Osteoblast (primary cell): ENCODE data around the gene C1R. TPM values are rescaled to one million over a fixed set of nuclear protein-coding genes. Genes with fewer than 3 reads are reported as not detected.

Source experiments
- DNase-seq: peaks from one replicate; pipeline ENCODE4 v3.0.0; 2011; ENCODE audit warnings: low spot score, mixed read lengths; ENCODE audit not compliant: insufficient read length; ENCODE audit errors: missing footprints
- H2AFZ ChIP-seq: 2 replicates; pipeline ENCODE4 v1.6.0; 2011; ENCODE audit warnings: mild to moderate bottlenecking, low read length
- H3K27ac ChIP-seq: 2 replicates; pipeline ENCODE4 v1.5.1; 2011; ENCODE audit warnings: mild to moderate bottlenecking, low read depth, low read length, moderate library complexity
- H3K27me3 ChIP-seq: 2 replicates; pipeline ENCODE4 v1.6.0; 2012; ENCODE audit warnings: mild to moderate bottlenecking, control low read depth, inconsistent platforms, low read length, moderate library complexity; ENCODE audit not compliant: insufficient read depth
- H3K36me3 ChIP-seq: 2 replicates; pipeline ENCODE4 v1.5.1; 2011; ENCODE audit warnings: mild to moderate bottlenecking, low read length, control low read depth, moderate library complexity; ENCODE audit not compliant: insufficient read depth
- H3K4me1 ChIP-seq: 2 replicates; pipeline ENCODE4 v1.5.1; 2011; ENCODE audit warnings: mild to moderate bottlenecking, low read length, control low read depth, moderate library complexity; ENCODE audit not compliant: insufficient read depth
- H3K4me2 ChIP-seq: 2 replicates; pipeline ENCODE4 v1.6.0; 2011; ENCODE audit warnings: mild to moderate bottlenecking, low read length; ENCODE audit not compliant: insufficient read depth
- H3K4me3 ChIP-seq: fragments of 200-600 bp; sonication (generic); 3 replicates; pipeline ENCODE4 v1.5.1; 2012; ENCODE audit warnings: mild to moderate bottlenecking, low read length, inconsistent platforms; ENCODE audit not compliant: insufficient read depth
- H3K79me2 ChIP-seq: 2 replicates; pipeline ENCODE4 v1.6.0; 2012; ENCODE audit warnings: mild to moderate bottlenecking, low read length, control low read depth, inconsistent platforms; ENCODE audit not compliant: insufficient read depth
- H3K9me3 ChIP-seq: 2 replicates; pipeline ENCODE4 v1.5.1; 2011; ENCODE audit warnings: low read depth, low read length, control low read depth
- H4K20me1 ChIP-seq: 2 replicates; pipeline ENCODE4 v1.6.0; 2012; ENCODE audit warnings: mild to moderate bottlenecking, low read length, control low read depth; ENCODE audit not compliant: insufficient read depth
- CTCF ChIP-seq: IDR thresholded peaks from 2 replicates; pipeline ENCODE4 v1.5.1; 2011; ENCODE audit warnings: mild to moderate bottlenecking, low read depth, low read length, moderate library complexity; ENCODE audit errors: extremely low read depth
- total RNA-seq: library from RNA; depleted of rRNA; stranded (reverse); fragments of >200 nt; gene quantifications from 2 replicates; pipeline ENCODE4 v1.2.3, GENCODE V29; 2012

Gene C1R
- total RNA-seq, 1 donor = 330 TPM

GRCh38 chr12:7114851-7115250 is 22.6 kb upstream of the C1R start:
- no peak overlapping the region for H3K4me3 ChIP-seq
- no peak overlapping the region for H2AFZ ChIP-seq
- no peaks in the 10 kb centered on the region for H3K79me2 ChIP-seq
- H3K4me1 ChIP-seq = no peaks in the 10 kb centered on the region
- H3K36me3 ChIP-seq = peaks cover 5% of the 10 kb centered on the region
- no peak for DNase-seq
- no peaks in the 10 kb centered on the region for H4K20me1 ChIP-seq
- no peaks in the 10 kb centered on the region for H3K27me3 ChIP-seq
- no peak overlapping the region for H3K4me2 ChIP-seq
- H3K9me3 ChIP-seq = no peaks in the 10 kb centered on the region
- H3K27ac ChIP-seq = no peak overlapping the region
- TF ChIP-seq CTCF = no peak

GRCh38 chr12:7114008-7114407 is 21.8 kb upstream of the C1R start:
- no peak overlapping the region for H2AFZ ChIP-seq
- DNase-seq = no peak
- H4K20me1 ChIP-seq = no peaks in the 10 kb centered on the region
- H3K27me3 ChIP-seq = no peaks in the 10 kb centered on the region
- H3K9me3 ChIP-seq = no peaks in the 10 kb centered on the region
- peaks cover 4% of the 10 kb centered on the region for H3K4me1 ChIP-seq
- no peak overlapping the region for H3K4me2 ChIP-seq
- H3K27ac ChIP-seq = no peak overlapping the region
- TF ChIP-seq CTCF = no peak
- H3K79me2 ChIP-seq = peaks cover 3% of the 10 kb centered on the region
- H3K36me3 ChIP-seq = peaks cover 5% of the 10 kb centered on the region
- H3K4me3 ChIP-seq = no peak overlapping the region

DNA sequence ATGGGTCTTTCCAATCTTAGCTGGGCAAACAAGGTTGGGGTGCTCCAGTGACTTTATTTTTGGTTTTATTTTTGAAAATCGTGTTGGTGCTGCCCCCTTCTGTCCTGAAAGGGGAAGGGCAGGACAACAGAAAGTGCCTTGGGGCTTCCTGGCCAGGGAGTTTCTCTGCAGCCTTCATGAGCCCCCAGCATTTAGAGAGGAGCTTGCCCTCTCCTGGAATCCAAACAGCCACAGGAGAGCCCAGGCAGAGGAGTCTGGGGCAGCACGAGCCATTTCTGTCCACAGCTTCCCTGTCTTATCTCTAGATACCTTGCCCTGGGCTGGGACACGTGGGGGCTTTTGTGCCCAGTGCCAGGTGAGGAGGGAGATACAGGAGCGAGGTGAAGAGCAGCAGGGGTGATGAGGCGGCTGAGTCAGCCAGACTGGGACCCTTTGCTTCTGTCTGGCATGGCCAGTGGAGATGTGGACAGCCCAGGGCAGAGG is 21.2 kb upstream of the C1R start:
- Histone ChIP-seq H3K4me1 (peaks cover 4% of the 10 kb centered on the region), H3K27me3 (no peaks in the 10 kb centered on the region), H3K4me2 (no peak overlapping the region), H3K79me2 (peaks cover 6% of the 10 kb centered on the region), H3K9me3 (no peaks in the 10 kb centered on the region), H2AFZ (peak overlapping the region; percentile 37), H3K4me3 (no peak overlapping the region), H3K27ac (no peak overlapping the region), H4K20me1 (no peaks in the 10 kb centered on the region), H3K36me3 (peaks cover 5% of the 10 kb centered on the region)
- TF ChIP-seq CTCF = peak; percentile 87
- DNase-seq = peak; percentile 87

DNA sequence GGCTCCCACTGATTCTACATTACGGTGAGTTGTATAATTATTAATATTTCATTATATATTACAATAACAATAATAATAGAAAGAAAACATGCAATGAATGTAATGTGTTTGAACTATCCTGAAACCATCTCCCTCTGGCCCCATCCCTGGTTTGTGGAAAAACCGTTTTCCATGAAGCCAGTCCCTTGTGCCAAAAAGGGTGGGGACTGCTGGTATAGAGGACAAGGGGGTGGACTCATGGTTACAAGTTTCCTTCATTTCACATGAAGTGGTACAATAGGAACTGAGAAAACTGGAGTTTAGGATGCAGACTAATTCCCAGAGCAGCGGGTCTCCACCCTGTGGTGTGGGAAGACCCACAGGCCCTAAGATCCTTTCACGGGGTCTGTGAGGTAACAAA is 19.8 kb upstream of the C1R start:
- DNase-seq = no peak
- Histone ChIP-seq H3K4me2 (no peak overlapping the region), H3K36me3 (peaks cover 1% of the 10 kb centered on the region), H3K9me3 (no peaks in the 10 kb centered on the region), H3K79me2 (peaks cover 16% of the 10 kb centered on the region), H3K27me3 (no peaks in the 10 kb centered on the region), H2AFZ (no peak overlapping the region), H3K4me3 (no peak overlapping the region), H3K4me1 (peaks cover 12% of the 10 kb centered on the region), H4K20me1 (no peaks in the 10 kb centered on the region), H3K27ac (no peak overlapping the region)
- no peak for TF ChIP-seq CTCF
